Ovary (tissue), 9 donors: ENCODE results near the gene OTUD5. TPM values are rescaled to one million over a fixed set of nuclear protein-coding genes. Genes with fewer than 3 reads are reported as not detected.
"Not testable (repeated sequence)": the region's sequence is repeated elsewhere in the genome, so short reads cannot be mapped to it uniquely, and the experiment has no call there.

Experiments used
- DNase-seq, 5 donors: peaks; one replicate each; pipeline ENCODE4 v3.0.0-alpha.2; 2019 to 2020
- H3K27ac ChIP-seq, 2 donors: fragments of 200-600 bp; one replicate each; pipeline versions ENCODE4 v1.5.1 to v1.8.0; 2019 to 2022
- H3K27me3 ChIP-seq: fragments of 200-600 bp; one replicate; pipeline ENCODE4 v1.8.0; 2022
- H3K36me3 ChIP-seq: fragments of 200-600 bp; sonication (generic); one replicate; pipeline ENCODE4 v1.5.1; 2019
- H3K4me1 ChIP-seq: one replicate; pipeline ENCODE4 v1.8.1; 2013; ENCODE audit warnings: mild to moderate bottlenecking, moderate library complexity; ENCODE audit not compliant: insufficient read depth
- H3K4me3 ChIP-seq: fragments of 200-600 bp; sonication (generic); one replicate; pipeline ENCODE4 v1.5.1; 2017
- H3K9me3 ChIP-seq, 2 donors: fragments of 200-600 bp in 1 of 2; sonication (generic) in 1 of 2; one replicate each; pipeline versions ENCODE4 v1.5.1 to v1.8.1; 2013 to 2019; ENCODE audit warnings: mild to moderate bottlenecking in 1 of 2, moderate library complexity in 1 of 2
- EP300 ChIP-seq: sonication (generic); formaldehyde crosslinking; IDR thresholded peaks from one replicate; pipeline ENCODE4 v1.6.1; 2017; ENCODE audit warnings: antibody characterized with exemption
- POLR2A ChIP-seq: fragments of 450-650 bp; IDR thresholded peaks from one replicate; pipeline ENCODE4 v1.6.1; 2017; ENCODE audit warnings: antibody characterized with exemption, mild to moderate bottlenecking, moderate library complexity
- WGBS, 3 donors: extraction: QIAGEN DNeasy Blood & Tissue Kit in 1 of 3; methylation state at CpG; one replicate each; pipeline versions ENCODE4 v1.1.5 to v1.1.7; 2013 to 2017; 5-methylcytosine and 5-hydroxymethylcytosine counted together
- intact Hi-C, 4 donors: fragments of 100-400 bp; cut with DNase I; formaldehyde crosslinking; loops; one replicate each; pipeline versions ENCODE4 v1.11.0 to v1.15.1; 2022 to 2023
- polyA plus RNA-seq, 2 donors: library from polyadenylated mRNA; stranded (reverse); fragments of 200-250 nt in 1 of 2; fragments of 350-450 nt in 1 of 2; fragmentation: Illumina TruSeq in 1 of 2; extraction: RNeasy Lipid Tissue Mini Kit (QIAGEN cat#74804) in 1 of 2; gene quantifications; one replicate each; pipeline ENCODE4 v1.2.3, GENCODE V29; 2013 to 2014
- small RNA-seq: library from RNA; depleted of rRNA; stranded (forward); fragments of <200 nt; gene quantifications from one replicate; pipeline ENCODE3, GENCODE V24; 2016
- total RNA-seq, 7 donors: library from RNA; depleted of rRNA in 2 of 7; stranded (reverse); fragments of >200 nt in 2 of 7; fragmentation: NEBNext Ultra II Directional in 3 of 7; extraction: Animal tissue kit (Norgen Biotek cat#: 25700) in 3 of 7; gene quantifications; one replicate each; pipeline versions ENCODE4 v1.1.0 to v1.2.4, GENCODE V29; 2016 to 2023
- TF ChIP-seq, protein P1 (sequence below), 3 donors: fragments of 450-650 bp in 2 of 3; fragments of 200-600 bp in 1 of 3; IDR thresholded peaks; one replicate each; pipeline versions ENCODE4 v1.5.1 to v1.8.0; 2016 to 2022; ENCODE audit warnings: antibody characterized with exemption in 3 of 3, mild to moderate bottlenecking in 1 of 3
- donor health status: DM: no; HTN: no; CAD: no; lungs with moderate emphysema.
- donor health status: DM: no; HTN: no; CAD: no.
- donor health status: Bipolar disorder and iron deficiency.
- donor health status: DM: yes; HTN: yes; CAD: no.
- donor health status: DM: no; HTN: no; CAD: no.
- donor health status: DM: yes; HTN: yes; CAD: no.

Gene OTUD5
- total and polyA plus RNA-seq, 9 donors = 25.8 to 72.7 (median 53.8) TPM

DNA sequence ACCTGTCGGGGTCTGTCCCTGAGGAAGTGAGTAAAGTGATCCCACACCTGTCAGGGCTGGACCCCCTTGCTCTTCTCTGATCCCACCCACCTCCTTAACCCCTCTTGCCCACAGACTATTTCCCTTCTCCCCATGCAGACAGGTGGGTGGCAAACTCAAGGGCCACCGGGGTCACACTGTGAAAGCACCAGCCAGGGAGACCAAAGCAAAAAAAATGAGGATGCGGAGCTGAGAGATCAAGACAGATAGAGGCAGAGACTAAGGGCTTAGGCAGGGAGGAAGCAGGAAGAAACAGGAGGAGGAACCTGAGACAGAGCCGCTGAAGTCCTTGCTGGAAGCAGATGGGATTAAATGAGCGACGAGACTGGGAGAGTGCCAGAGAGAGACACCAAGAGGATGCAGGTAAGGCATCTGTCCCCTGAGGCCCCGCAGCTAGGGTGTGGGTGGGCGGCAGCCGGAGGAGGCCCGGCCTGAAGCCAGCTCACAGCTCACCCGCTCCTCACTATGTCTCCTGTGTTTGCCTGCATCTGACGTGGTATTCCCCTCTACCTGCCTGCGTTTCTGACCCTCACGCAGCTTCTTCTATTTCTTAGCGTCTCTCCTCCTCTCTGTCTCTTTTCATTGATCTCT, 67.0 kb downstream of the OTUD5 start:
- intact Hi-C loops = no loop called here

DNA sequence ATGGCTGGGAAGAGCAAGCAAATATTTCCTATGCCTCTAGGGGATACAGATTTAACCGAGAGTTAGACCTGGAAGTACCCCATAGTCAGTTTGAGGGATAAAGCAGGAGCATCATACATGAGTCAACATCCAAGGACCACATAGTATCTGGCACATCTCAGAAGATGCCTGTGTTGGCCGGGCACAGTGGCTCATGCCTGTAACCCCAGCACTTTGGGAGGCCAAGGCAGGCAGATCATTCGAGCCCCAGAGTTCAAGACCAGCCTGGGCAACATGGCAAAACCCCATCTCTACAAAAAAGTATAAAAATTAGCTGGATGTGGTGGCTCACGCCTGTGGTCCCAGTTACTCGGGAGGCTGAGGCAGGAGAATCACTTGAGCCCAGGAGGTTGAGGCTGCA, 70.8 kb downstream of the OTUD5 start:
- 66 to 81% (median 80%) methylated on average over 5 of the region's 5 CpGs for WGBS, 3 donors
- H3K4me3 ChIP-seq, H3K27ac ChIP-seq, H3K36me3 ChIP-seq, intact Hi-C loops, H3K27me3 ChIP-seq, H3K9me3 ChIP-seq, H3K4me1 ChIP-seq: not testable (repeated sequence)
- peak in 1 of 5 donors; percentile 2 for DNase-seq

More for the DNA sequence above, 67.0 kb downstream of the OTUD5 start:
- Histone ChIP-seq H3K4me1 (no peaks in the 10 kb centered on the region), H3K4me3 (peak overlapping the region; percentile 73), H3K9me3 (no peaks in the 10 kb centered on the region), H3K27ac (peak overlapping the region in 1 of 2 donors; percentile 87), H3K27me3 (no peaks in the 10 kb centered on the region), H3K36me3 (no peaks in the 10 kb centered on the region)
- WGBS, 3 donors = 41 to 46% (median 44%) methylated on average over 15 of the region's 15 CpGs
- peak in 2 of 5 donors; percentile 35 to 36 for DNase-seq
- TF ChIP-seq EP300 (no peak), POLR2A (no peak)
- TF ChIP-seq, protein P1, sequence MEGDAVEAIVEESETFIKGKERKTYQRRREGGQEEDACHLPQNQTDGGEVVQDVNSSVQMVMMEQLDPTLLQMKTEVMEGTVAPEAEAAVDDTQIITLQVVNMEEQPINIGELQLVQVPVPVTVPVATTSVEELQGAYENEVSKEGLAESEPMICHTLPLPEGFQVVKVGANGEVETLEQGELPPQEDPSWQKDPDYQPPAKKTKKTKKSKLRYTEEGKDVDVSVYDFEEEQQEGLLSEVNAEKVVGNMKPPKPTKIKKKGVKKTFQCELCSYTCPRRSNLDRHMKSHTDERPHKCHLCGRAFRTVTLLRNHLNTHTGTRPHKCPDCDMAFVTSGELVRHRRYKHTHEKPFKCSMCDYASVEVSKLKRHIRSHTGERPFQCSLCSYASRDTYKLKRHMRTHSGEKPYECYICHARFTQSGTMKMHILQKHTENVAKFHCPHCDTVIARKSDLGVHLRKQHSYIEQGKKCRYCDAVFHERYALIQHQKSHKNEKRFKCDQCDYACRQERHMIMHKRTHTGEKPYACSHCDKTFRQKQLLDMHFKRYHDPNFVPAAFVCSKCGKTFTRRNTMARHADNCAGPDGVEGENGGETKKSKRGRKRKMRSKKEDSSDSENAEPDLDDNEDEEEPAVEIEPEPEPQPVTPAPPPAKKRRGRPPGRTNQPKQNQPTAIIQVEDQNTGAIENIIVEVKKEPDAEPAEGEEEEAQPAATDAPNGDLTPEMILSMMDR (IDR thresholded peaks at IDR 0.05) = no peak

DNA sequence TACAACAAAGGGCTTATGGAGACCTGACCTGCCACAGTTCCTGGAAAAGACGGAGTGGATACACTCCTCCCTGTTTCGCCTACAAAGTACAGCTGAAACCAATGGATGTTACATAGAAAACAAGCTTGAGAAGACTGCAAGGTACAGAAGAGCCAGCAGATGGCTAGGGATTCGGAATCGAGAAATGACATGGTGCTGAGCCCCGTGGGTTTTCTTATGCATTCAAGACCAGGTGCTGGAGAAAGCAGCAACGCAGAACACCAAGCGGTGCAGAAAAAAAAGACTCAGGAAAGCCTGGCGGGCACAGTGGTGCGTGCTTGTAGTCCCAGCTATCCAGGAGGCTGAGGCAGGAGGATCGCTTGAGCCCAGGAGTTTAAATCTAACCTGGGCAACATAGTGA, 73.7 kb downstream of the OTUD5 start:
- no peaks in the 10 kb centered on the region for H3K36me3 ChIP-seq
- no peak overlapping the region for H3K4me3 ChIP-seq
- no peaks in the 10 kb centered on the region for H3K9me3 ChIP-seq
- intact Hi-C loops = no loop called here
- H3K4me1 ChIP-seq = no peaks in the 10 kb centered on the region
- DNase-seq = no peak
- 70 to 76% (median 73%) methylated on average over 10 of the region's 10 CpGs for WGBS, 3 donors
- no peaks in the 10 kb centered on the region for H3K27me3 ChIP-seq
- TF ChIP-seq EP300 = no peak
- no peak for TF ChIP-seq POLR2A
- TF ChIP-seq, protein P1 (IDR thresholded peaks at IDR 0.05) = no peak
- H3K27ac ChIP-seq = no peak overlapping the region

DNA sequence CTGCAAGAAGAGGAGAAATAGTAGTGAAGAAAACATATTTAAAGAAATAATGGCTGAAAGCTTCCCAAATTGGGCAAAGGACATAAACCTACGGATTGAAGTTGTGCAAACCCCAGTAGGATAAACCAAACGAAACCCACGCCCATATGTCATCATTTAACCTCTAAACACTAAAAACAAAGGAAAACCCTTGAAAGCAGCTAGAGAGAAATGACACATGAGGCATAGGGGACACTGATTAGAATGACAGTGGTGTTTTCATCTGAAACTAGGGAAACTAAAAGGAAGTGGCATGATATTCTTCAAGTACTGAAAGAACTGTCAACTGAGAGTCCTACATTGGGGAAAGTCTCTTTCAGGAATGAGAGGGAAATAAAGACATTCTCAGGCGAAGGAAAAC, 80.5 kb downstream of the OTUD5 start:
- H3K4me1 ChIP-seq, H3K27ac ChIP-seq, H3K9me3 ChIP-seq, intact Hi-C loops, DNase-seq, H3K36me3 ChIP-seq, H3K27me3 ChIP-seq, H3K4me3 ChIP-seq: not testable (repeated sequence)
- 40 to 68% (median 53%) methylated on average over 4 of the region's 4 CpGs for WGBS, 3 donors

Small RNA genes within 50 kb of the gene (small RNA-seq; reads per million reads assigned to genes)
- not detected for gene RNU6-722P

Other genes with a start within 250 kb of the OTUD5 start
- gene GLOD5, start 195.9 kb downstream of the OTUD5 start, total RNA-seq = not detected
- not detected for gene GLOD5, start 195.9 kb downstream of the OTUD5 start, polyA plus RNA-seq
- gene GATA1, start 171.0 kb downstream of the OTUD5 start, total RNA-seq = under 1 TPM in 1 of 7 donors, not detected in 6; 0.46 TPM
- gene GATA1, start 171.0 kb downstream of the OTUD5 start, polyA plus RNA-seq = under 1 TPM in 1 of 2 donors, not detected in 1; 0.08 TPM
- 100 to 1,000 TPM in 2 of 7 donors, 10 to 100 TPM in 5; 49.1 to 115 (median 86.1) TPM for gene HDAC6, start 155.5 kb downstream of the OTUD5 start, total RNA-seq
- 10 to 100 TPM; 56.7 to 95.3 TPM for gene HDAC6, start 155.5 kb downstream of the OTUD5 start, polyA plus RNA-seq
- not detected for gene ERAS, start 131.1 kb downstream of the OTUD5 start, total RNA-seq
- not detected for gene ERAS, start 131.1 kb downstream of the OTUD5 start, polyA plus RNA-seq
- 10 to 100 TPM in 1 of 7 donors, 1 to 10 TPM in 2, under 1 TPM in 4; 0.43 to 10.6 (median 0.84) TPM for gene PCSK1N, start 122.0 kb downstream of the OTUD5 start, total RNA-seq
- under 1 TPM in 1 of 2 donors, not detected in 1; 0.41 TPM for gene PCSK1N, start 122.0 kb downstream of the OTUD5 start, polyA plus RNA-seq
- gene TIMM17B, start 59.8 kb downstream of the OTUD5 start, total RNA-seq = 10 to 100 TPM; 28.1 to 43.9 (median 32.8) TPM
- 10 to 100 TPM in 1 of 2 donors, 1 to 10 TPM in 1; 7.2 to 37.2 TPM for gene TIMM17B, start 59.8 kb downstream of the OTUD5 start, polyA plus RNA-seq
- gene PQBP1, start 59.7 kb downstream of the OTUD5 start, total RNA-seq = 100 to 1,000 TPM in 5 of 7 donors, 10 to 100 TPM in 2; 85.8 to 149 (median 105) TPM
- 100 to 1,000 TPM in 1 of 2 donors, 10 to 100 TPM in 1; 71.2 to 145 TPM for gene PQBP1, start 59.7 kb downstream of the OTUD5 start, polyA plus RNA-seq
- 10 to 100 TPM in 4 of 7 donors, 1 to 10 TPM in 3; 8.2 to 18.8 (median 12.5) TPM for gene SLC35A2, start 46.0 kb downstream of the OTUD5 start, total RNA-seq
- 10 to 100 TPM; 10.3 to 14.3 TPM for gene SLC35A2, start 46.0 kb downstream of the OTUD5 start, polyA plus RNA-seq
- gene PIM2, start 38.6 kb downstream of the OTUD5 start, total RNA-seq = 10 to 100 TPM in 1 of 7 donors, 1 to 10 TPM in 6; 6.3 to 13.0 (median 8.8) TPM
- gene PIM2, start 38.6 kb downstream of the OTUD5 start, polyA plus RNA-seq = 10 to 100 TPM in 1 of 2 donors, 1 to 10 TPM in 1; 8.9 to 22.9 TPM
- 1 to 10 TPM in 5 of 7 donors, under 1 TPM in 2; 0.76 to 4.6 (median 2.0) TPM for gene KCND1, start 14.2 kb upstream of the OTUD5 start, total RNA-seq
- gene KCND1, start 14.2 kb upstream of the OTUD5 start, polyA plus RNA-seq = 1 to 10 TPM; 1.9 to 4.2 TPM
- 10 to 100 TPM; 21.9 to 45.0 (median 31.2) TPM for gene GRIPAP1, start 44.7 kb upstream of the OTUD5 start, total RNA-seq
- 10 to 100 TPM; 20.0 to 40.5 TPM for gene GRIPAP1, start 44.7 kb upstream of the OTUD5 start, polyA plus RNA-seq
- gene TFE3, start 85.8 kb upstream of the OTUD5 start, total RNA-seq = 10 to 100 TPM; 44.8 to 69.4 (median 57.3) TPM
- 10 to 100 TPM; 42.1 to 49.2 TPM for gene TFE3, start 85.8 kb upstream of the OTUD5 start, polyA plus RNA-seq
- gene CCDC120, start 101.4 kb upstream of the OTUD5 start, total RNA-seq = 10 to 100 TPM in 3 of 7 donors, 1 to 10 TPM in 4; 3.3 to 11.2 (median 9.9) TPM
- 1 to 10 TPM; 3.8 to 4.6 TPM for gene CCDC120, start 101.4 kb upstream of the OTUD5 start, polyA plus RNA-seq
- gene PRAF2, start 116.4 kb upstream of the OTUD5 start, total RNA-seq = 10 to 100 TPM; 14.4 to 54.0 (median 29.3) TPM
- 10 to 100 TPM; 29.1 to 51.2 TPM for gene PRAF2, start 116.4 kb upstream of the OTUD5 start, polyA plus RNA-seq
- gene WDR45, start 122.3 kb upstream of the OTUD5 start, total RNA-seq = 10 to 100 TPM; 55.3 to 89.7 (median 76.5) TPM
- gene WDR45, start 122.3 kb upstream of the OTUD5 start, polyA plus RNA-seq = 10 to 100 TPM; 56.1 to 80.4 TPM
- gene GPKOW, start 166.1 kb upstream of the OTUD5 start, total RNA-seq = 10 to 100 TPM; 17.2 to 25.5 (median 20.9) TPM
- gene GPKOW, start 166.1 kb upstream of the OTUD5 start, polyA plus RNA-seq = 10 to 100 TPM; 13.7 to 18.3 TPM
- gene MAGIX, start 205.2 kb upstream of the OTUD5 start, total RNA-seq = 10 to 100 TPM in 1 of 7 donors, 1 to 10 TPM in 6; 1.3 to 22.5 (median 2.0) TPM
- gene MAGIX, start 205.2 kb upstream of the OTUD5 start, polyA plus RNA-seq = under 1 TPM; 0.32 to 0.82 TPM
- 100 to 1,000 TPM in 5 of 7 donors, 10 to 100 TPM in 2; 16.3 to 116 (median 105) TPM for gene PLP2, start 214.3 kb upstream of the OTUD5 start, total RNA-seq
- gene PLP2, start 214.3 kb upstream of the OTUD5 start, polyA plus RNA-seq = 100 to 1,000 TPM in 1 of 2 donors, 10 to 100 TPM in 1; 92.6 to 244 TPM
- 10 to 100 TPM in 6 of 7 donors, 1 to 10 TPM in 1; 9.1 to 15.1 (median 11.5) TPM for gene PRICKLE3, start 228.8 kb upstream of the OTUD5 start, total RNA-seq
- gene PRICKLE3, start 228.8 kb upstream of the OTUD5 start, polyA plus RNA-seq = 1 to 10 TPM; 3.5 to 5.5 TPM
- gene SYP, start 242.6 kb upstream of the OTUD5 start, total RNA-seq = 1 to 10 TPM in 6 of 7 donors, under 1 TPM in 1; 0.69 to 3.3 (median 1.3) TPM
- 1 to 10 TPM; 1.9 to 3.1 TPM for gene SYP, start 242.6 kb upstream of the OTUD5 start, polyA plus RNA-seq